K562 (cell line): Measurements from ENCODE around the gene OR7C1. TPM values are rescaled to one million over a fixed set of nuclear protein-coding genes. Genes with fewer than 3 reads are reported as not detected.

Experiments used
- ATAC-seq: fragments of 200-7000 bp; cut with Tn5 transposase; 3 replicates; pipeline ENCODE4 v1.9.1; 2020; ENCODE audit warnings: moderate library complexity
- BruUV-seq: library from RNA; stranded (reverse); fragments of 400-500 nt; replicated peaks from 2 replicates; lab custom pipeline; 2021; lab: Mats Ljungman, UMichigan
- CTCF ChIA-PET: fragments of 300-600 bp; formaldehyde crosslinking; extraction: SDS; loops from one replicate; lab custom pipeline; 2021; ENCODE audit warnings: low intra/inter-chr PET ratio; lab: Yijun Ruan, JAX
- POLR2A ChIA-PET: fragments of 300-600, 350-650 bp; sonication (Branson Sonifier 250); formaldehyde crosslinking; extraction: SDS; loops from one replicate; lab custom pipeline; 2021; ENCODE audit warnings: antibody characterized with exemption, inconsistent platforms; lab: Yijun Ruan, JAX
- DNase-seq, 4 experiments: peaks; one replicate each; pipeline versions ENCODE4 v3.0.0 to v3.0.0-alpha.2; 2011 to 2018; ENCODE audit warnings: low spot score in 3 of 4, mixed read lengths in 3 of 4; ENCODE audit errors: extremely low read depth in 1 of 4
- FAIRE-seq: peaks from 2 replicates; lab custom pipeline; 2011; peaks lifted over from hg19 to GRCh38; lab: Jason Lieb, UNC
- H2AFZ ChIP-seq: 2 replicates; pipeline ENCODE4 v1.6.0; 2011; ENCODE audit warnings: low read depth, low read length, control low read depth, inconsistent platforms
- H3K27ac ChIP-seq: fragments of 200-600 bp; 3 replicates; pipeline ENCODE4 v1.8.0; 2011; ENCODE audit warnings: low read depth, mild to moderate bottlenecking, control low read depth, inconsistent platforms, low read length, moderate library complexity, mixed read lengths; ENCODE audit errors: extremely low read depth
- H3K27me3 ChIP-seq, 2 experiments: fragments of 300-600 bp in 1 of 2; 2 replicates in 1 of 2; 3 replicates in 1 of 2; pipeline versions ENCODE4 v1.6.0 to v1.8.0; 2011; ENCODE audit warnings: inconsistent platforms in 2 of 2, low read length in 2 of 2, mild to moderate bottlenecking in 1 of 2, mixed read lengths in 1 of 2, moderate library complexity in 1 of 2; ENCODE audit not compliant: control insufficient read depth in 2 of 2, insufficient read depth in 2 of 2
- H3K36me3 ChIP-seq: fragments of 300-600 bp; 3 replicates; pipeline ENCODE4 v1.8.0; 2011; ENCODE audit warnings: mild to moderate bottlenecking, low read length, inconsistent platforms; ENCODE audit not compliant: control insufficient read depth, insufficient read depth
- H3K4me1 ChIP-seq, 2 experiments: fragments of 200-600 bp in 1 of 2; replicated peaks in 1 of 2; 2 replicates in 1 of 2; 3 replicates in 1 of 2; pipeline versions ENCODE4 v1.5.1 to v1.8.0; 2011; ENCODE audit warnings: inconsistent platforms in 2 of 2, low read length in 2 of 2, mild to moderate bottlenecking in 1 of 2, mixed read lengths in 1 of 2, moderate library complexity in 1 of 2; ENCODE audit not compliant: control insufficient read depth in 2 of 2, insufficient read depth in 2 of 2
- H3K4me2 ChIP-seq: 2 replicates; pipeline ENCODE4 v1.6.1; 2011; ENCODE audit warnings: low read length, control low read depth, inconsistent platforms, mixed read lengths; ENCODE audit not compliant: insufficient read depth
- H3K4me3 ChIP-seq: fragments of 200-600 bp; sonication (generic), shearing (Covaris generic); 2 replicates; pipeline ENCODE4 v1.5.1; 2016; ENCODE audit warnings: control low read depth, inconsistent platforms
- H3K79me2 ChIP-seq: fragments of 200-600 bp; 3 replicates; pipeline ENCODE4 v1.8.0; 2011; ENCODE audit warnings: low read length, inconsistent platforms; ENCODE audit not compliant: control insufficient read depth, insufficient read depth
- H3K9ac ChIP-seq, 2 experiments: 2 replicates each; pipeline versions ENCODE4 v1.6.0 to v1.6.1; 2011; ENCODE audit warnings: low read depth in 2 of 2, low read length in 2 of 2, control low read depth in 1 of 2, inconsistent platforms in 1 of 2, mild to moderate bottlenecking in 1 of 2, mixed read lengths in 1 of 2; ENCODE audit not compliant: insufficient read depth in 1 of 2
- H3K9me1 ChIP-seq: one replicate; pipeline ENCODE4 v1.6.0; 2011; ENCODE audit warnings: inconsistent platforms, mild to moderate bottlenecking, low read length, moderate library complexity; ENCODE audit not compliant: control insufficient read depth, insufficient read depth
- H3K9me3 ChIP-seq: replicated peaks from 2 replicates; pipeline ENCODE4 v1.5.1; 2011; ENCODE audit warnings: low read depth, low read length, inconsistent platforms; ENCODE audit not compliant: control insufficient read depth, insufficient read depth
- H4K20me1 ChIP-seq: replicated peaks from 2 replicates; pipeline ENCODE4 v1.6.1; 2011; ENCODE audit warnings: low read length, inconsistent platforms, mixed read lengths; ENCODE audit not compliant: control insufficient read depth, insufficient read depth
- CEBPB ChIP-seq: fragments of 450-650 bp; IDR thresholded peaks from 2 replicates; pipeline ENCODE4 v1.6.1; 2016; ENCODE audit warnings: missing genetic modification characterization, missing compliant biosample characterization
- CEBPG ChIP-seq, 3 experiments: fragments of 200-800 bp in 1 of 3; sonication (Bioruptor generic) in 1 of 3; sonication (generic) in 1 of 3; formaldehyde crosslinking in 1 of 3; IDR thresholded peaks in 2 of 3; conservative IDR thresholded peaks in 1 of 3; 2 replicates each; pipeline versions ENCODE4 v1.6.1 to v1.8.0; 2016 to 2022; ENCODE audit warnings: missing compliant biosample characterization in 2 of 3, missing genetic modification characterization in 2 of 3, mild to moderate bottlenecking in 1 of 3, missing genetic modification reagents in 1 of 3
- E2F1 ChIP-seq: sonication (generic); formaldehyde crosslinking; IDR thresholded peaks from 2 replicates; pipeline ENCODE4 v1.8.1; 2023; ENCODE audit warnings: mild to moderate bottlenecking, missing genetic modification reagents, moderate library complexity
- WGBS: fragments of 100-300 bp; shearing (Covaris generic); methylation state at CpG from one replicate; pipeline ENCODE4 v1.1.6; 2016; ENCODE audit warnings: low coverage, mixed read lengths; ENCODE audit not compliant: insufficient coverage; ENCODE audit errors: missing lambda C conversion rate; 5-methylcytosine and 5-hydroxymethylcytosine counted together
- in situ Hi-C: fragments of 300-500 bp; cut with MboI; formaldehyde crosslinking; loops from 4 replicates; pipeline ENCODE4 v1.15.0; 2018; ENCODE audit warnings: inconsistent platforms, mixed read lengths
- intact Hi-C: fragments of 100-400 bp; cut with micrococcal nuclease; formaldehyde crosslinking; loops from 2 replicates; pipeline ENCODE4 v1.14.2; 2022
- polyA plus RNA-seq, 8 experiments: library from polyadenylated mRNA; depleted of rRNA in 4 of 8; stranded (reverse) in 5 of 8; unstranded in 3 of 8; fragments of >200 nt; fragmentation: Nextera tagmentation in 2 of 8; fragmentation: Illumina TruSeq in 1 of 8; extraction: Ambion mirVana in 2 of 8; extraction: Trizol in 1 of 8; gene quantifications; 2 replicates each; pipeline versions ENCODE4 v1.2.1 to v1.2.3, GENCODE V29; 2011 to 2014; ENCODE audit warnings: inconsistent platforms in 1 of 8, missing spikeins in 1 of 8
- total RNA-seq, 7 experiments: library from RNA; depleted of rRNA in 6 of 7; stranded (reverse); fragments of >200 nt in 6 of 7; fragmentation: Illumina TruSeq in 2 of 7; extraction: Trizol in 2 of 7; gene quantifications; 2 replicates each; pipeline versions ENCODE4 v1.2.1 to v1.2.3, GENCODE V29; 2011 to 2021; ENCODE audit warnings: low replicate concordance in 1 of 7

Gene OR7C1
- total and polyA plus RNA-seq, 9 of the 15 experiments (the other 6 are each of a cell fraction or from before 2014, with no cell fraction given), result 0.01 to 0.18 (median 0.10) TPM; not detected in 1

- no peak overlapping the region for H2AFZ ChIP-seq
- no peak for FAIRE-seq
Measured at GRCh38 chr19:14814982-14815652, 19.9 kb downstream of the OR7C1 start.

More at GRCh38 chr19:14814982-14815652, 19.9 kb downstream of the OR7C1 start:
- H4K20me1 ChIP-seq, result no peaks in the 10 kb centered on the region
- DNase-seq (no peak), ATAC-seq (no peak; the same call in 2 of the 3 replicates)
- no peak overlapping the region for H3K27ac ChIP-seq
- no peaks in the 10 kb centered on the region for H3K79me2 ChIP-seq
- H3K4me2 ChIP-seq, result no peak overlapping the region
- no peak overlapping the region for H3K9ac ChIP-seq
- H3K4me1 ChIP-seq, result peaks cover 3 to 6% of the 10 kb centered on the region in 2 experiments; a peak in 2 of 5 replicates
- H3K9me3 ChIP-seq, result no peaks in the 10 kb centered on the region
- BruUV-seq, result no TSS peak
- peaks cover 4 to 31% of the 10 kb centered on the region in 2 experiments; a peak in 3 of 5 replicates for H3K27me3 ChIP-seq
- in situ Hi-C loops, result no loop called here
- H3K4me3 ChIP-seq, result no peak overlapping the region
- H3K36me3 ChIP-seq, result no peaks in the 10 kb centered on the region
- POLR2A ChIA-PET, result no interaction called here
- TF ChIP-seq E2F1 (CRISPR knock-in tag) (no peak), CEBPB (tag) (peak; percentile 95), CEBPG (CRISPR knock-in tag; IDR thresholded peaks at IDR 0.05) (no peak), CEBPG (tag; conservative IDR thresholded peaks at IDR 0.05 in 1 of 2, IDR thresholded peaks at IDR 0.05 in 1 of 2) (peak; percentile 83 to 89)
- intact Hi-C loops, result no loop called here
- WGBS, result 7% methylated on average over 2 of the region's 2 CpGs
- H3K9me1 ChIP-seq, result no peaks in the 10 kb centered on the region
- CTCF ChIA-PET, result no interaction called here
